ENCODE results near the gene SLC16A2. TPM values are rescaled to one million over a fixed set of nuclear protein-coding genes. Genes with fewer than 3 reads are reported as not detected.

Gene SLC16A2
- total RNA-seq, 1 experiment from 2014 or later = 34.5 TPM

DNA sequence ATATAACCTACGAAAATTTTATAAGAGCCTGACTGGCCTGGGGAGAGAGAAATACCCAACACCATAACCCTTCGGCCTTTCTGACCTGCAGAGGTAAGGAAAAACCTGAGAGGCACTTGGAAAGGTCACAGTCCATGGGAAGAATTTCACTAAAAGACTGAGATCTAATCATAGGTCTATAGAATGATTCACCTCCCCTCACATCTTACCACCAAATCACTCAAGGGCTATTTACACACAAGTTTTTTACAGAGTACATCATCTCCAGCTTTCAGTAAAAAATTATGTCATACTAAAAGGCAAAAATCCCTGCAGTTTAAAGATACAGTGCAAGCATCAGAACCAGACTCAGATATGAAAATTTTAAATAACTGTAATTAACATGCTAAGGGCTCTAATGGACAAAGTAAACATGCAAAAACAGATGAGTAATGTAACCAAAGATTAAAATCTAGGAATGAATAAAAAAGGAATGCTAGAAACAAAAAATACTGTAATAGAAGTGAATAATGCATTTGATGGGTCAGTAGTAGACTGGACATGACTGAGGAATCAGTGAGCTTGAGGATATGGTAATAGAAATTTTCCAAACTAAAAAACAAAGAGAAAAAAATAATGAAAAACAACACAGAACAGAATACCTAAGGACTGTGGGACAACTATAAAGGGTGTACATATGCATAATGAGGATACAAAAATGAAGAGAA lies 32.1 kb upstream of the SLC16A2 start:
- CTCF ChIA-PET = no interaction called here
- DNase-seq (ENCODE audit: low read depth, low spot score) (no peak), ATAC-seq (no peak)
- POLR2A ChIA-PET = no interaction called here
- no peaks in the 10 kb centered on the region for H3K36me3 ChIP-seq (ENCODE audit: control insufficient read depth, insufficient read depth, low read length)
- intact Hi-C loops (cut with micrococcal nuclease; ENCODE audit: unreplicated experiment) = loop anchor here (10.0 kb wide), 1 partner anchor 66 kb away; no protein-coding TSS in a partner anchor
- no peaks in the 10 kb centered on the region for H3K4me1 ChIP-seq (ENCODE audit: control insufficient read depth, insufficient read depth, low read length)
- H3K9me3 ChIP-seq (ENCODE audit: control insufficient read depth, insufficient read depth, low read depth, low read length) = no peaks in the 10 kb centered on the region
- H3K4me3 ChIP-seq (ENCODE audit: low read depth in 2 of 2, low read length in 2 of 2) = no peak overlapping the region
- in situ Hi-C loops (cut with HindIII; ENCODE audit: low pct_unique_long_range_greater_than_20kb, low sequenced_read_pairs) = no loop called here
- no peaks in the 10 kb centered on the region for H3K27me3 ChIP-seq (ENCODE audit: control insufficient read depth, insufficient read depth, low read length)
- no peak overlapping the region for H3K27ac ChIP-seq (ENCODE audit: low read length)
- TF ChIP-seq SIN3A (IDR thresholded peaks at IDR 0.05; ENCODE audit: borderline replicate concordance, insufficient read depth, low read depth, low read length) (no peak), POLR2AphosphoS5 (IDR thresholded peaks at IDR 0.05; ENCODE audit: low read depth, low read length) (no peak), TCF7L2 (IDR thresholded peaks at IDR 0.05; ENCODE audit: low read depth, low read length) (no peak)
- TF ChIP-seq, protein P1, sequence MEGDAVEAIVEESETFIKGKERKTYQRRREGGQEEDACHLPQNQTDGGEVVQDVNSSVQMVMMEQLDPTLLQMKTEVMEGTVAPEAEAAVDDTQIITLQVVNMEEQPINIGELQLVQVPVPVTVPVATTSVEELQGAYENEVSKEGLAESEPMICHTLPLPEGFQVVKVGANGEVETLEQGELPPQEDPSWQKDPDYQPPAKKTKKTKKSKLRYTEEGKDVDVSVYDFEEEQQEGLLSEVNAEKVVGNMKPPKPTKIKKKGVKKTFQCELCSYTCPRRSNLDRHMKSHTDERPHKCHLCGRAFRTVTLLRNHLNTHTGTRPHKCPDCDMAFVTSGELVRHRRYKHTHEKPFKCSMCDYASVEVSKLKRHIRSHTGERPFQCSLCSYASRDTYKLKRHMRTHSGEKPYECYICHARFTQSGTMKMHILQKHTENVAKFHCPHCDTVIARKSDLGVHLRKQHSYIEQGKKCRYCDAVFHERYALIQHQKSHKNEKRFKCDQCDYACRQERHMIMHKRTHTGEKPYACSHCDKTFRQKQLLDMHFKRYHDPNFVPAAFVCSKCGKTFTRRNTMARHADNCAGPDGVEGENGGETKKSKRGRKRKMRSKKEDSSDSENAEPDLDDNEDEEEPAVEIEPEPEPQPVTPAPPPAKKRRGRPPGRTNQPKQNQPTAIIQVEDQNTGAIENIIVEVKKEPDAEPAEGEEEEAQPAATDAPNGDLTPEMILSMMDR (IDR thresholded peaks at IDR 0.05) = no peak
- TF ChIP-seq, protein P2, sequence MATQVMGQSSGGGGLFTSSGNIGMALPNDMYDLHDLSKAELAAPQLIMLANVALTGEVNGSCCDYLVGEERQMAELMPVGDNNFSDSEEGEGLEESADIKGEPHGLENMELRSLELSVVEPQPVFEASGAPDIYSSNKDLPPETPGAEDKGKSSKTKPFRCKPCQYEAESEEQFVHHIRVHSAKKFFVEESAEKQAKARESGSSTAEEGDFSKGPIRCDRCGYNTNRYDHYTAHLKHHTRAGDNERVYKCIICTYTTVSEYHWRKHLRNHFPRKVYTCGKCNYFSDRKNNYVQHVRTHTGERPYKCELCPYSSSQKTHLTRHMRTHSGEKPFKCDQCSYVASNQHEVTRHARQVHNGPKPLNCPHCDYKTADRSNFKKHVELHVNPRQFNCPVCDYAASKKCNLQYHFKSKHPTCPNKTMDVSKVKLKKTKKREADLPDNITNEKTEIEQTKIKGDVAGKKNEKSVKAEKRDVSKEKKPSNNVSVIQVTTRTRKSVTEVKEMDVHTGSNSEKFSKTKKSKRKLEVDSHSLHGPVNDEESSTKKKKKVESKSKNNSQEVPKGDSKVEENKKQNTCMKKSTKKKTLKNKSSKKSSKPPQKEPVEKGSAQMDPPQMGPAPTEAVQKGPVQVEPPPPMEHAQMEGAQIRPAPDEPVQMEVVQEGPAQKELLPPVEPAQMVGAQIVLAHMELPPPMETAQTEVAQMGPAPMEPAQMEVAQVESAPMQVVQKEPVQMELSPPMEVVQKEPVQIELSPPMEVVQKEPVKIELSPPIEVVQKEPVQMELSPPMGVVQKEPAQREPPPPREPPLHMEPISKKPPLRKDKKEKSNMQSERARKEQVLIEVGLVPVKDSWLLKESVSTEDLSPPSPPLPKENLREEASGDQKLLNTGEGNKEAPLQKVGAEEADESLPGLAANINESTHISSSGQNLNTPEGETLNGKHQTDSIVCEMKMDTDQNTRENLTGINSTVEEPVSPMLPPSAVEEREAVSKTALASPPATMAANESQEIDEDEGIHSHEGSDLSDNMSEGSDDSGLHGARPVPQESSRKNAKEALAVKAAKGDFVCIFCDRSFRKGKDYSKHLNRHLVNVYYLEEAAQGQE (IDR thresholded peaks at IDR 0.05; ENCODE audit: insufficient read depth in 1 of 2, low read depth in 2 of 2, low read length in 1 of 2) = no peak
- no TSS peak for BruUV-seq (replicated peaks)

DNA sequence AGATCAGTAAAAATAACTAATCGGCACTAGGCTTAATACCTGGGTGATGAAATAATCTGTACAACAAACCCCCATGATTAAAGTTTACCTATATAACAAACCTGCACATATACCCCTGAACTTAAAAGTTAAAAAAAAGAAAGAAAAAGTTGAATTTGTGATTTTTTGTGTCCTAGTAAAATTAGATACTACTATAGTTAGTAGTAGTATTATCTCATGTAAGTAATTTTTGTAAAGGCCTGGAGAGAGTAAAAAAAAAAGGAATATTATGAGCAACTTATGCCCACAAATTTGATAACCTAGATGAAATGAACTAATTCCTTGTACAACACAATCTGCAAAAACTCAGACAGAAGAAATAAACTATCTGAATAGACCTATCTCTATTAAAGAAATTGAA lies 25.7 kb upstream of the SLC16A2 start:
- ChIA-PET CTCF (no interaction called here), POLR2A (no interaction called here)
- H3K4me3 ChIP-seq (ENCODE audit: low read depth in 2 of 2, low read length in 2 of 2) = no peak overlapping the region
- intact Hi-C loops (cut with micrococcal nuclease; ENCODE audit: unreplicated experiment) = no loop called here
- no peaks in the 10 kb centered on the region for H3K9me3 ChIP-seq (ENCODE audit: control insufficient read depth, insufficient read depth, low read depth, low read length)
- H3K27ac ChIP-seq (ENCODE audit: low read length) = no peak overlapping the region
- no peak for ATAC-seq
- no TSS peak for BruUV-seq (replicated peaks)
- in situ Hi-C loops (cut with HindIII; ENCODE audit: low pct_unique_long_range_greater_than_20kb, low sequenced_read_pairs) = no loop called here
- H3K4me1 ChIP-seq (ENCODE audit: control insufficient read depth, insufficient read depth, low read length) = no peaks in the 10 kb centered on the region
- H3K36me3 ChIP-seq (ENCODE audit: control insufficient read depth, insufficient read depth, low read length) = no peaks in the 10 kb centered on the region
- TF ChIP-seq, protein P2 (IDR thresholded peaks at IDR 0.05; ENCODE audit: insufficient read depth in 1 of 2, low read depth in 2 of 2, low read length in 1 of 2) = no peak
- TF ChIP-seq, protein P1 (IDR thresholded peaks at IDR 0.05) = no peak
- no peak for TF ChIP-seq TCF7L2 (IDR thresholded peaks at IDR 0.05; ENCODE audit: low read depth, low read length)
- no peak for TF ChIP-seq SIN3A (IDR thresholded peaks at IDR 0.05; ENCODE audit: borderline replicate concordance, insufficient read depth, low read depth, low read length)
- TF ChIP-seq POLR2AphosphoS5 (IDR thresholded peaks at IDR 0.05; ENCODE audit: low read depth, low read length) = no peak
- no peaks in the 10 kb centered on the region for H3K27me3 ChIP-seq (ENCODE audit: control insufficient read depth, insufficient read depth, low read length)
- no peak for DNase-seq (ENCODE audit: low read depth, low spot score)

Data from Panc1 (cell line).